MM.1S (cell line): ENCODE measurements around the gene CBLB.

ENCODE experiments used
- EZH2 ChIP-seq: fragments of 300-600 bp; sonication (generic); optimal IDR thresholded peaks from 2 replicates; pipeline ENCODE3; 2017; ENCODE audit warnings: low read depth, mild to moderate bottlenecking, antibody characterized with exemption, low read length, mixed read lengths
- TF ChIP-seq, protein P1 (sequence below): fragments of 300-600 bp; sonication (generic); IDR thresholded peaks from 2 replicates; pipeline ENCODE4 v1.5.1; 2016; ENCODE audit warnings: antibody characterized with exemption, low read length, mixed read lengths

DNA sequence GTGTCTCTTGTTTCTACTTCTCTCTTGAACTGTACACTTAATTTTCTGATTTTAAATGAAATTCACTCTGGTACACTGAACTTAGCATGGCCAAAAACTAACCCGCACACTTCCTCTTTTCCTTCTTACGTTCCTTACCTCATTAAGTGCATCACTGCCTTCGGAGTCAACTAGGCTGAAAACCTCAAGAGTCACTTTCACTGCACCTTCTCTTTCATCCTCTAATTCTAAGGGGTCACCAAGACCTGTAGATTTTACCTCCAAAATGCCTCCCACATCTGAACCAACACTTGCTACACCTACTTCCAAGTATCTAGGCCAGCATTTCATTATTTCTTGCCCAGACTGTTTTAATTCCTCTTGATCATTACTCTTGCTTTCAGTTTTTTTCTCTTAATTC is 6.6 kb downstream of the CBLB start:
- TF ChIP-seq, protein P1, sequence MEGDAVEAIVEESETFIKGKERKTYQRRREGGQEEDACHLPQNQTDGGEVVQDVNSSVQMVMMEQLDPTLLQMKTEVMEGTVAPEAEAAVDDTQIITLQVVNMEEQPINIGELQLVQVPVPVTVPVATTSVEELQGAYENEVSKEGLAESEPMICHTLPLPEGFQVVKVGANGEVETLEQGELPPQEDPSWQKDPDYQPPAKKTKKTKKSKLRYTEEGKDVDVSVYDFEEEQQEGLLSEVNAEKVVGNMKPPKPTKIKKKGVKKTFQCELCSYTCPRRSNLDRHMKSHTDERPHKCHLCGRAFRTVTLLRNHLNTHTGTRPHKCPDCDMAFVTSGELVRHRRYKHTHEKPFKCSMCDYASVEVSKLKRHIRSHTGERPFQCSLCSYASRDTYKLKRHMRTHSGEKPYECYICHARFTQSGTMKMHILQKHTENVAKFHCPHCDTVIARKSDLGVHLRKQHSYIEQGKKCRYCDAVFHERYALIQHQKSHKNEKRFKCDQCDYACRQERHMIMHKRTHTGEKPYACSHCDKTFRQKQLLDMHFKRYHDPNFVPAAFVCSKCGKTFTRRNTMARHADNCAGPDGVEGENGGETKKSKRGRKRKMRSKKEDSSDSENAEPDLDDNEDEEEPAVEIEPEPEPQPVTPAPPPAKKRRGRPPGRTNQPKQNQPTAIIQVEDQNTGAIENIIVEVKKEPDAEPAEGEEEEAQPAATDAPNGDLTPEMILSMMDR: no peak
- no peak for TF ChIP-seq EZH2
